Tibial artery (tissue), 4 donors: Measurements from ENCODE around the gene PLEKHF1.

ENCODE experiments used
- DNase-seq, 2 donors: peaks; one replicate each; pipeline ENCODE4 v3.0.0-alpha.2; 2019
- H3K27ac ChIP-seq, 2 donors: fragments of 200-600 bp; sonication (generic) in 1 of 2; 1 replicate in 1 of 2; 2 replicates in 1 of 2; pipeline ENCODE4 v1.5.1; 2018 to 2019; ENCODE audit warnings: mild to moderate bottlenecking in 1 of 2
- H3K27me3 ChIP-seq, 2 donors: fragments of 200-600 bp; sonication (generic) in 1 of 2; one replicate each; pipeline versions ENCODE4 v1.5.1 to v1.6.0; 2016 to 2019
- H3K36me3 ChIP-seq, 3 donors: fragments of 200-600 bp; sonication (generic) in 2 of 3; one replicate each; pipeline ENCODE4 v1.5.1; 2016 to 2019; ENCODE audit warnings: mild to moderate bottlenecking in 2 of 3
- H3K4me1 ChIP-seq, 4 donors: fragments of 200-600 bp; sonication (generic) in 2 of 4; 1 replicate in 3 of 4; 2 replicates in 1 of 4; pipeline ENCODE4 v1.5.1; 2016 to 2019
- H3K4me3 ChIP-seq, 2 donors: fragments of 200-600 bp; sonication (generic) in 1 of 2; 1 replicate in 1 of 2; 2 replicates in 1 of 2; pipeline ENCODE4 v1.5.1; 2018 to 2019; ENCODE audit warnings: mild to moderate bottlenecking in 2 of 2
- H3K9me3 ChIP-seq, 3 donors: fragments of 200-600 bp; sonication (generic) in 1 of 3; one replicate each; pipeline ENCODE4 v1.5.1; 2016 to 2019
- CTCF ChIP-seq, 2 experiments: fragments of 200-600 bp in 1 of 2; fragments of 450-650 bp in 1 of 2; IDR thresholded peaks; one replicate each; pipeline ENCODE4 v1.5.1; 2017 to 2019; ENCODE audit warnings: antibody characterized with exemption in 2 of 2, mild to moderate bottlenecking in 1 of 2, moderate library complexity in 1 of 2
- intact Hi-C: fragments of 100-400 bp; cut with DNase I; formaldehyde crosslinking; loops from one replicate; pipeline ENCODE4 v1.15.0; 2023; ENCODE audit warnings: low total_unique reads

PLEKHF1 gene

GRCh38 chr19:29618871-29619270, 46.4 kb upstream of the PLEKHF1 start:
- Histone ChIP-seq H3K27ac (no peak overlapping the region), H3K36me3 (peaks cover 12 to 30% (median 24%) of the 10 kb centered on the region in 3 donors), H3K27me3 (peaks cover 0 to 24% of the 10 kb centered on the region in 2 donors), H3K4me3 (no peak overlapping the region), H3K9me3 (no peaks in the 10 kb centered on the region), H3K4me1 (no peaks in the 10 kb centered on the region)
- no peak for DNase-seq
- intact Hi-C loops: no loop called here
- no peak for TF ChIP-seq CTCF (IDR thresholded peaks at IDR 0.05)

GRCh38 chr19:29620931-29621351, 44.3 kb upstream of the PLEKHF1 start:
- Histone ChIP-seq H3K36me3 (peaks cover 4 to 10% (median 5%) of the 10 kb centered on the region in 3 donors), H3K4me1 (no peaks in the 10 kb centered on the region), H3K9me3 (no peaks in the 10 kb centered on the region), H3K27ac (no peak overlapping the region), H3K4me3 (no peak overlapping the region), H3K27me3 (peaks cover 0 to 24% of the 10 kb centered on the region in 2 donors)
- intact Hi-C loops: no loop called here
- no peak for TF ChIP-seq CTCF (IDR thresholded peaks at IDR 0.05)
- DNase-seq: no peak

- H3K4me1 ChIP-seq: no peaks in the 10 kb centered on the region
- no peaks in the 10 kb centered on the region for H3K36me3 ChIP-seq
- intact Hi-C loops: no loop called here
- peaks cover 0 to 24% of the 10 kb centered on the region in 2 donors for H3K27me3 ChIP-seq
- H3K9me3 ChIP-seq: no peaks in the 10 kb centered on the region
- H3K27ac ChIP-seq: no peak overlapping the region
- no peak for DNase-seq
- no peak overlapping the region for H3K4me3 ChIP-seq
- no peak for TF ChIP-seq CTCF (IDR thresholded peaks at IDR 0.05)
Measured at GRCh38 chr19:29622166-29623070, 42.8 kb upstream of the PLEKHF1 start.

DNA sequence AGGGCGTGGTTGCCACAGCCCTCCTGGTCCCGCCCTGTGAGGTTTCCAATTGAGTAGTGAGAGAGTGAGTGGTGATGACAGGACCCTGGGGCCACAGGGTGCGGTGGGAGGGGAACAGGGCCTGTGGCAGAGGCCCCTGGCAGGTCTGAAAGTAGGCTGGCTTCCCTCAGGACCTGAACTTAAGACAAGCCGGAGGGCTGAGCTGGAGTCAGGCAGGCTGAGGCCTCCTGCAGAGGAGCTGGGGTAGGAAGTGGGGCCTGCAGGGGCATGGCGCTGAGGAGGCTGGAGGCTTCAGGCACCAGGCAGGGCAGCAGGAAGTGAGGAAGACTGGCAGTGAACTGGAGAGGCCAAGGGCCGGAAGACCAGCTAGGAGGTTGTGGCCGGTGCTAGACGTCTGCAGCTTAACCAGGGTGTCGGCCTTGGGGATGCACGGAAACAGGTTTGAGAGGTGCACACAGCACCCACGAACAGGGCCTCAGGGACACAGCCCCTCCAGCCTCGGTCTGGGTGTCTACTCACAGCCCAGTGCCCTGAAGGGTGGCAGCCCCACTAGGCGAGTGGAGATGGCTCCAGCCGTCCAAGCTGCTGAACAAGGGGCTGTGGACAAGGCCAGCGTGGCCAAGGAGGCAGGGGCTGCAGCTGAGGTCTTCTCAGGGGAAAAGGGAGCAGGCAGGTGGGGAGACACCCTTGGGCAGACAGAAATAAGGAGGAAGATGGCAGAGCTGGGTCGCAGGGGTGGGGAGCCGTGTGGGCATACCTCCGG, 41.4 kb upstream of the PLEKHF1 start:
- no peak for DNase-seq
- Histone ChIP-seq H3K4me3 (no peak overlapping the region), H3K27ac (no peak overlapping the region)

More for the DNA sequence above, 41.4 kb upstream of the PLEKHF1 start:
- Histone ChIP-seq H3K36me3 (no peaks in the 10 kb centered on the region), H3K9me3 (no peaks in the 10 kb centered on the region), H3K27me3 (peaks cover 0 to 24% of the 10 kb centered on the region in 2 donors), H3K4me1 (no peaks in the 10 kb centered on the region)
- TF ChIP-seq CTCF (IDR thresholded peaks at IDR 0.05): no peak
- intact Hi-C loops: no loop called here
